Measurements from ENCODE around the gene SGCD.

GRCh38 chr5:156446526-156446925 is 119.6 kb downstream of the SGCD start:
- TF ChIP-seq NFRKB (IDR thresholded peaks at IDR 0.05): no peak
- no peak for TF ChIP-seq SP1 (IDR thresholded peaks at IDR 0.05)
- no peak for TF ChIP-seq FOXM1 (IDR thresholded peaks at IDR 0.05; ENCODE audit: borderline replicate concordance)

Data from HEK293T (cell line).